Adrenal gland (tissue), 12 donors: Measurements from ENCODE around the gene CIB4. TPM values are rescaled to one million over a fixed set of nuclear protein-coding genes. Genes with fewer than 3 reads are reported as not detected.

Source experiments
- DNase-seq, 7 donors: peaks; one replicate each; pipeline ENCODE4 v3.0.0-alpha.2; 2019 to 2020
- H3K27ac ChIP-seq, 5 donors: fragments of 200-600 bp; sonication (generic) in 4 of 5; 1 replicate in 3 of 5; 2 replicates in 2 of 5; pipeline versions ENCODE4 v1.5.1 to v1.8.0; 2016 to 2020; ENCODE audit warnings: mild to moderate bottlenecking in 1 of 5
- H3K27me3 ChIP-seq: fragments of 200-600 bp; 2 replicates; pipeline ENCODE4 v1.8.0; 2021
- H3K36me3 ChIP-seq, 2 donors: fragments of 200-600 bp; replicated peaks in 1 of 2; 1 replicate in 1 of 2; 2 replicates in 1 of 2; pipeline versions ENCODE4 v1.5.1 to v1.8.0; 2018 to 2022
- H3K4me1 ChIP-seq, 2 donors: fragments of 200-600 bp; replicated peaks in 1 of 2; 1 replicate in 1 of 2; 2 replicates in 1 of 2; pipeline versions ENCODE4 v1.5.1 to v1.8.0; 2018 to 2021
- H3K4me3 ChIP-seq, 4 donors: fragments of 200-600 bp; sonication (generic) in 3 of 4; one replicate each; pipeline ENCODE4 v1.5.1; 2016 to 2018
- H3K9me3 ChIP-seq, 3 donors: fragments of 200-600 bp; sonication (generic) in 1 of 3; replicated peaks in 1 of 3; 1 replicate in 2 of 3; 2 replicates in 1 of 3; pipeline versions ENCODE4 v1.5.1 to v1.8.0; 2016 to 2021
- POLR2A ChIP-seq, 2 donors: fragments of 450-650 bp; IDR thresholded peaks; one replicate each; pipeline ENCODE4 v1.6.1; 2017; ENCODE audit warnings: antibody characterized with exemption in 2 of 2, mild to moderate bottlenecking in 2 of 2, moderate library complexity in 1 of 2
- WGBS, 4 donors: extraction: QIAGEN DNeasy Blood & Tissue Kit in 2 of 4; methylation state at CpG; one replicate each; pipeline versions ENCODE4 v1.1.5 to v1.1.7; 2013 to 2017; 5-methylcytosine and 5-hydroxymethylcytosine counted together
- intact Hi-C, 2 donors: fragments of 100-400 bp; cut with DNase I; formaldehyde crosslinking; loops; one replicate each; pipeline versions ENCODE4 v1.14.1 to v1.15.0; 2022 to 2023
- polyA plus RNA-seq, 3 donors: library from polyadenylated mRNA; stranded (reverse); fragments of 200-250 nt in 2 of 3; fragments of 350-450 nt in 1 of 3; fragmentation: Illumina TruSeq in 1 of 3; extraction: RNeasy Lipid Tissue Mini Kit (QIAGEN cat#74804) in 1 of 3; gene quantifications; one replicate each; pipeline ENCODE4 v1.2.3, GENCODE V29; 2013 to 2014
- total RNA-seq, 9 donors: library from RNA; depleted of rRNA in 4 of 9; stranded (reverse); fragments of >200 nt in 4 of 9; fragments of 120-200 nt in 1 of 9; fragmentation: NEBNext Ultra II Directional in 1 of 9; extraction: Animal tissue kit (Norgen Biotek cat#: 25700) in 1 of 9; gene quantifications; one replicate each; pipeline versions ENCODE4 v1.1.0 to v1.2.4, GENCODE V29; 2013 to 2023
- TF ChIP-seq, protein P1 (sequence below), 6 experiments: fragments of 450-650 bp in 4 of 6; fragments of 200-600 bp in 2 of 6; sonication (generic) in 1 of 6; IDR thresholded peaks; 1 replicate in 5 of 6; 2 replicates in 1 of 6; pipeline versions ENCODE4 v1.5.1 to v1.8.0; 2016 to 2021; ENCODE audit warnings: antibody characterized with exemption in 6 of 6, mild to moderate bottlenecking in 2 of 6, moderate library complexity in 1 of 6
- donor health status: healthy with polysubstance abuse.
- donor health status: Bipolar disorder and iron deficiency.
- donor health status: DM: yes; HTN: yes; CAD: no.
- donor health status: DM: no; HTN: no; CAD: no.
- donor health status: DM: no; HTN: no; CAD: no.
- donor health status: DM: yes; HTN: yes; CAD: no.

Gene CIB4
- total and polyA plus RNA-seq, 12 donors = 2.2 to 10.1 (median 3.5) TPM; not detected in 2

- DNase-seq = no peak
- Histone ChIP-seq H3K27me3 (no peaks in the 10 kb centered on the region), H3K27ac (no peak overlapping the region), H3K9me3 (no peaks in the 10 kb centered on the region), H3K36me3 (no peaks in the 10 kb centered on the region), H3K4me1 (no peaks in the 10 kb centered on the region), H3K4me3 (no peak overlapping the region)
- TF ChIP-seq, protein P1, sequence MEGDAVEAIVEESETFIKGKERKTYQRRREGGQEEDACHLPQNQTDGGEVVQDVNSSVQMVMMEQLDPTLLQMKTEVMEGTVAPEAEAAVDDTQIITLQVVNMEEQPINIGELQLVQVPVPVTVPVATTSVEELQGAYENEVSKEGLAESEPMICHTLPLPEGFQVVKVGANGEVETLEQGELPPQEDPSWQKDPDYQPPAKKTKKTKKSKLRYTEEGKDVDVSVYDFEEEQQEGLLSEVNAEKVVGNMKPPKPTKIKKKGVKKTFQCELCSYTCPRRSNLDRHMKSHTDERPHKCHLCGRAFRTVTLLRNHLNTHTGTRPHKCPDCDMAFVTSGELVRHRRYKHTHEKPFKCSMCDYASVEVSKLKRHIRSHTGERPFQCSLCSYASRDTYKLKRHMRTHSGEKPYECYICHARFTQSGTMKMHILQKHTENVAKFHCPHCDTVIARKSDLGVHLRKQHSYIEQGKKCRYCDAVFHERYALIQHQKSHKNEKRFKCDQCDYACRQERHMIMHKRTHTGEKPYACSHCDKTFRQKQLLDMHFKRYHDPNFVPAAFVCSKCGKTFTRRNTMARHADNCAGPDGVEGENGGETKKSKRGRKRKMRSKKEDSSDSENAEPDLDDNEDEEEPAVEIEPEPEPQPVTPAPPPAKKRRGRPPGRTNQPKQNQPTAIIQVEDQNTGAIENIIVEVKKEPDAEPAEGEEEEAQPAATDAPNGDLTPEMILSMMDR (IDR thresholded peaks at IDR 0.05) = no peak
- TF ChIP-seq POLR2A (IDR thresholded peaks at IDR 0.05) = no peak
- intact Hi-C loops = loop anchor here in 1 of 2 donors (2.0 kb wide), 1 partner anchor 69 kb away; no protein-coding TSS in a partner anchor
- 83 to 92% (median 89%) methylated on average over 14 to 15 of the region's 15 CpGs for WGBS, 4 donors
Measured at GRCh38 chr2:26574066-26574899, 66.9 kb downstream of the CIB4 start.

GRCh38 chr2:26573241-26573925 is 67.8 kb downstream of the CIB4 start:
- intact Hi-C loops = no loop called here
- Histone ChIP-seq H3K27me3 (no peaks in the 10 kb centered on the region), H3K9me3 (no peaks in the 10 kb centered on the region), H3K27ac (no peak overlapping the region), H3K4me3 (no peak overlapping the region), H3K36me3 (no peaks in the 10 kb centered on the region), H3K4me1 (no peaks in the 10 kb centered on the region)
- DNase-seq = no peak
- no peak for TF ChIP-seq POLR2A (IDR thresholded peaks at IDR 0.05)
- TF ChIP-seq, protein P1 (IDR thresholded peaks at IDR 0.05) = no peak
- WGBS, 4 donors = 77 to 86% (median 86%) methylated on average over 10 to 17 of the region's 17 CpGs

GRCh38 chr2:26572591-26572990 is 68.6 kb downstream of the CIB4 start:
- Histone ChIP-seq H3K27me3 (no peaks in the 10 kb centered on the region), H3K27ac (no peak overlapping the region), H3K36me3 (no peaks in the 10 kb centered on the region), H3K9me3 (no peaks in the 10 kb centered on the region), H3K4me1 (no peaks in the 10 kb centered on the region), H3K4me3 (no peak overlapping the region)
- intact Hi-C loops = no loop called here
- no peak for TF ChIP-seq POLR2A (IDR thresholded peaks at IDR 0.05)
- TF ChIP-seq, protein P1 (IDR thresholded peaks at IDR 0.05) = no peak
- DNase-seq = no peak
- 42 to 48% (median 45%) methylated on average over 8 of the region's 8 CpGs for WGBS, 4 donors

DNA sequence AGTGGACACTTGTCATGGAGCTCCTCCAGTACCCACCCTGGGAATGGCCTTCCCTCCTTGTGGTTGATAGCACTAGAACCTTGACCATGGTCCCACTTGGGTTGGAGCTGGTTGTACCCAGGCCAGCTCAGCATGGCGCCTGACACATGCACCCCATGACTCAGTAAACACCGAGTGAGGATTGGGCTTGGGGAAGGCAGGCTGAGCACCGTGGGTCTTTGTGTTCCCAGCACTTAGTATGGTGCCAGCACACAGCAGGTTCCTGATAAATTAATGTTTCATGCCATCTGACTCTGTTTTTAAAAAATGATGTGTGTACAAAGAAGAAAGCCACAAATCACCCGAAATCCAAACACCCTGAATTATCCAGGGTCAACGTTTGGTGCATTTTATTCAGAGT is 69.8 kb downstream of the CIB4 start:
- intact Hi-C loops = no loop called here
- WGBS, 4 donors = 75 to 88% (median 78%) methylated on average over 2 to 5 of the region's 5 CpGs
- Histone ChIP-seq H3K36me3 (no peaks in the 10 kb centered on the region), H3K9me3 (no peaks in the 10 kb centered on the region), H3K27me3 (peaks cover 2% of the 10 kb centered on the region), H3K4me3 (no peak overlapping the region), H3K4me1 (no peaks in the 10 kb centered on the region), H3K27ac (no peak overlapping the region)
- no peak for DNase-seq
- TF ChIP-seq, protein P1 (IDR thresholded peaks at IDR 0.05) = no peak
- no peak for TF ChIP-seq POLR2A (IDR thresholded peaks at IDR 0.05)
